Kidney capillary endothelial cell (primary cell): Measurements from ENCODE around the gene ANGEL1.

ENCODE experiments used
- DNase-seq: peaks from one replicate; pipeline ENCODE4 v3.0.0-alpha.2; 2018; ENCODE audit warnings: low spot score

Gene ANGEL1

DNA sequence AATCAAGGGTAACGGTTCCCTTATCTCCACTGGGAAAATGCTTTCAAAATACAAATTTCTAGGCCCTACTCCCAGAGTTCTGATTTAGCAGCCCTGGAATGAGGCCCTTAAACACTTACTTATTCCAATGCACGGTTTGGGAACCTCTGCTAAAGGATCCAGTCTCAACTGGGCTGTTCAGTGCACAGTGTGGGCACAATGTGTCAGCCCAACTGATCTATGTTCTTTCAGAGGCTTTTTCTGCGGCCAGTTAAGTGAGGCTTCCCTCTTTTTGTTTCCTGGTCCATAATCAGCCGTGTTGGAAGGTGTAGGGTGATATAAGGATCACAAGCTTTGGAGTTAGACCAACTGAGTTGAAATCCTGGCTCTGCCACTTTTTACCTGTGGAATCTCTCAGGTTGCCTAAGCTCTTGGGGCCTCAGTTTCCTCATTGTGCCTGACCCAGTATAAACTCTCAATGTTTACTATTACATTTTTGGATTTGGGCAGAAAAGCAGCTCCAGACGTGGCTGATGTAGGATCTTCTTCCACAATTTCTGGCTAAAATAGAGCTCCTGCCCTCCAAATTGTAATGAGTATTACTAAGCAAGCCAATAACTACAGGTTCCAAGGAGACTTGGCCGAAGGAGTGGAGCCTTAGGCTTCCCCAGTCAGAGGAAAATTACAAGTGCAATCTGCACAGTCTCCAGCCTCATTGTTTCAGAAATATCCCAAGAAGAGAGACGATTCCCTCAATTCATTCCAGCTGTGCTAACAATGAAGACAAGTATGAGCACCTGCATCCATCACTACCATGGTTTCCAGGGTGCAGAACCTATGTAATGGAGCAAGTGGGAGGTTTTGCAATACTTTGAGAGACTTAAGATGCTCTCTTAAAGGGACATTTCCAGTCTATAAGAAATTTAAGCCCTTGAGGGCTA is 2.3 kb upstream of the ANGEL1 start:
- DNase-seq, result no peak

DNA sequence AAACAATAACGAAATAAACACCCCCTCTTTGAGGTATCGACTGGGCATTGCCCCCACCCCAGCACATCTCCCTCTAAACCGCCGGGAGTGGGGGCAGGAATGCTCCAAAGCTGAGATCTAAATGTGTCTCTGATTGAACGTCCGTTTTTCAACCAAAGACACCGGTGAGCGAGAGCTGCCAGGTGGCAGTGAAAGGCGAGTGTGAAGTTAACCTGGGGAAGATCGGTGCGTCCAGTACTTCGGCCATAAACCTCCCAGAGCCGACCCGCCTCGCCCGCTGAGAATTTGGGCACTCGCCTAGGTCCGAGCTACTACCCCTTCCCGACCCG is 625 bp downstream of the ANGEL1 start:
- DNase-seq, result peak; percentile 5

DNA sequence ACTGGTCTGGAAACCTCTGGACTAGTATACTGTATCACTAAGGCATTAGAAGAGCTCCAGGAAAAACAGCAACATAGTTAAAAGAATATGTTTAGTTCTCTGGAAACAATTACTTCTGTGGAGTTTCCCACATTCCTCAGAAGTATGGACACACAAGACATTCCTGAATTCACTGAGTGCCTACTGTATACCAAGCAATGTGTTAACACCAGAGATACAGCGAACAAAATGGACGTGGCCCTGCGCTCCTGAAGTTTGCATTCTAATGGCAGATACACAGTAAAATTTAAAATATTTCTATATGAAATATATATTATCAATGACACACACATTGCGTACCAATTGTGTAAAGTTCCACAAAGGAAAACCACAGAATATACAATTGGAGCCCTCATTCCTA is 1.1 kb downstream of the ANGEL1 start:
- DNase-seq, result peak; percentile 11

DNA sequence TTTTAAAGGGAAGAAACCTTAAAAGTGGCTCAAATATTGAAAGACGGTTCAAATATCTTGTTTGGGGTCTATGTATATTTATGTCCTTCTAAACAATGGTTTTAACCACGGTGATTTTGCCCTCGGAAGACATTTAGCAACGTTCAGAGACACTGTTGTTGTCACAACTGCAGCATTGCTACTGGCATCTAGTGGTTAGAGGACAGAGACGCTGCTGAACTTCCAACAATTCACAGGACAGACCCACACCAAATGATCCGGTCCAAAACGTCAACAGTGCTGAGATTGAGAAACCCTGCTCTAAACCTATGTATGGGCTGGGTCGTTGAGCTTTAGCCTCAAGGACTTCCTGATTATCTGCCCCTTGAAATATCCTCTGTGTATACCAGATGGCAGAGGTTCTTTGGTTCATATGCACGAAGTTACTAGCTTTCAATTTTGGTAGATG is 1.7 kb downstream of the ANGEL1 start:
- peak; percentile 46 for DNase-seq

DNA sequence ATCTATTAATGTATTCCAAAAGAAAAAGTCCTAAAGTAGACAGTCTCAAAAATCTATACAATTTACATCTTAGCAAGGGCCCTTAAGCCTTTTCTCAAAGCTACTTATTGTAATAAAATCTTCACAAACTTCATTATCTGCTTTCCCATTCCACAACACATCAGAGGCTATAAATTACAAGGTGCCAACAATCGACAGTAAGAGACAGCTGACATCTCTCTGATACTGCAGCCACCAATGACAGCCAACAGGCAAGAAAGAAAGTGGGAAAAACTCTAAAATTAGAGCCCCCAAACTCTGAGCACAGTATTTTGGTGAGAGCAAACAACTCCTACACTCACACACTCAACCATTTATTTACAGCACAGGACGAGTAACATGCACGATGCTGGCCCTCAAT is 2.2 kb downstream of the ANGEL1 start:
- DNase-seq, result no peak

DNA sequence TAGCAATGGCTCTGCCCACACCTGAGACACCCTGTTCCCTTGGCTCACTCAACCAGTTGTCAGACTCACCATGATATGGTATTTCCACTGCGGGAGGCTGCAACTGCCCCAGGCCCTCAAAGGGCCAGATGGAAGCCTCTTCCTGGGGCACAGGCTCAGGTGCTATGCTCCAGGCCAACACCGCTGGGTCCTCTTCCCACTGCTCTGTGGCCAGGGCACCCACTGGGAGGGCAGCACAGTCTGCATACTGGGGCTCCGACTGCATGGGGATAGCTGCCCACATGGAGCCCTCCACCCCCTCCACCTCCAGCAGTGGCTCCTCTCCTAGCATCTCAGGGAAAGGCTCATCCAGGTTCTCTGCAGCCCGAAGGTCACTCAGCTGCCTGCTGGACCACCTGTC is 3.7 kb downstream of the ANGEL1 start:
- DNase-seq, result no peak

DNA sequence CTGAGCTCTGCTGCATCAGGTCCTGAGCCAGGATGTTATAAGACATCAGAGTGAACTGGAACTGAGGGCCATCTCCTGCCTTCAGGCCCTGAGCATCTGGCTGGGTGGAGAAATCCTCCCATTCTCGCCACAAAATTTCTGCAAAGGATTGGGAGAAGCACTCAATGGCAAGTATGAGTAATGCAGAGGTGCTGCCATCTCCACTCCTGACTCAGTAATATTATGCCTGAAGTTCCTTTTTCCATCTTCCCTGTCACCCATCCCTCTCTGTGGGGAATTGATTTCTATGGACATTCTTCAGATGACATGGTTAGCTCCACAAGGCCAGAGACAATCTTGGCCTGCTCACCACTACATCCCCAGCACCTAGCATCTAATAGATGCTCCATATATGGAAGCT is 4.7 kb downstream of the ANGEL1 start:
- DNase-seq, result no peak

DNA sequence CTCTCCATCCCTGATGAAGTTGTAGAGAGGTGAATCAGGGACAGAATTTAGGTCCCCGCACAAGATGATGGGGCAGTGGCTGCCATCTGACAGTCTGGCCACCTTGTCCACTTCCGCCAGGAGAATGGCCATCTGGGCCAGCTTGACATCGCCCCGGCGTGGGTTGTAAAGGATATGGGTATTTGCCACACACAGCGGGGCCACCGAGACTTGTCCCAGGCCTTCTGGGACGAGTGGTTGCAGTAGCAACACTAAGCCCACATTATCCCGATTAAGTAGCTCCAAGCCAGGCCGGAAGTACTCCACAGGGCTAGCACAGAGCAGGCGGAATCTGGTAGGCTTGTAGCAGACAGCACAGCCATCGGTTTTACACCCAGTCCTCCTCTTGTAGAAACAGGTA is 6.2 kb downstream of the ANGEL1 start:
- no peak for DNase-seq

DNA sequence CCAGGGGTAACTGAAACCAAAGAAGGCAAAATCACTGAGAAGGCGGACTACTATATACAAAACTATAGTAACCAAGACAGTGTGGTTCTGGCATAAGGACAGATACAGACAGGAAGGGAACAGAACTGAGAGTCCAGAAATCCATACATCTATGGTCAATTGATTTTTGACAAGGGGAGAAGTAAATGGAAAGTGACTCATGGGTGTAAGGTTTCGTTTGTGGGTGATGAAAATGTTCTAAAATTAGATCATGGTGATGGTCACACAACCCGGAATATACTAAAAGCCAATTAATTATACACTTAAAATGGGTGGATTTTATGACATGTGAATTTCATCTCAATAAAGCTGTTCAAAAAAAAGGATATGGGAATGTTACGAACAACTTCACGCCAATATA is 18.7 kb downstream of the ANGEL1 start:
- no peak for DNase-seq

DNA sequence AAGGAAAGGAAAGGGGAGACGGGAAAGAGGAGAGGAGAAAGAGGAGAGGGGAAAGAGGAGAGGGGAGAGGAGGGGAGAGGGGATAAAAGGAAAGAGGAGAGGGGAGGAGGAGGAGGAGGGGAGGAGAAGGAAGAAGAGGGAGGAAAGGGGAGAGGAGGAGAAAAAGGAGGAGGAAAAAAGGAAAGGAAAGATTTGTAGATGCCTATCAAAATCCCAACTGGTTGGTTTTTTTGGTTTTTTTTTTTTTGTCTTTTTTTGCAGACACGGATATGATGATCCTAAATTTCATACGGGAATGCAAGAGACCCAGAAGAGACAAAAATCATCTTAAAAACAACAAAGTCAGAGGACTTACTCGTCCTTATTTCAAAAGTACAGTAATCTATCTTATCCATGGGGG is 19.4 kb downstream of the ANGEL1 start:
- no peak for DNase-seq

DNA sequence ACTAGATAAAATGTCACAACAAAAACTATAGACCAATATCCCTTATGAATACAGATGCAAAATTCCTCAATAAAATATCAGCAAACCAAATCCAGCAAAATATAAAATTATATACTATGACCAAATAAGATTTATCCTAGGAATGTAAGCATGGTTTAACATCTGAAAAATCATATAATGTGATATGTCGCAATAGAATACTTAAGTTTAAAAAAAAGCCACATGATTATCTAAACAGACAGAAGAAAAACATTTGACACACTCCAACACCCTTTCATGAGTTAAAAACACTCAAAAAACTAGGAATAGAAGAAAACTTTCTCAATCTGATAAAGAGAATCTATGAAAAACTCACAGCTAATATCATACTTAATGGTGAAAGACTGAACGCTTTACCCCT is 20.3 kb downstream of the ANGEL1 start:
- no peak for DNase-seq

DNA sequence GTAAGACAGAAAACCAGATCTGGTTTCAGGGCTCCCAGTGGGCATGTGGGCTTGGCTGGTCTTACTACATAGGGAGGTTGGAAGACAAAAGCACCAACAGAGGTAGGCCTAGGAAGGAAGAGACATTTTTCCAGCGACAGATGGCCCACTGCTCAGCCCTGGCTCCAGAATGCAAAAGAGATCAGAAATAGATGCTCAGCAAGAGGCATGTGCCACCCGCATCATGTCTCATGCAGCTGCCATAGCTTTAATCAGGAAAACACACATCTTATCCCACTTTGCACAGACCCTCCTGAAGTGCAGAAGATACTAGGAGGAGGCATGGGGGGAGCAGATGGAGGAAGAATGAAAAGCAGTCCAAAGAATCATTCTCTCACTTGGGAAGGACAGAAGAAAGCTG is 26.1 kb downstream of the ANGEL1 start:
- no peak for DNase-seq

DNA sequence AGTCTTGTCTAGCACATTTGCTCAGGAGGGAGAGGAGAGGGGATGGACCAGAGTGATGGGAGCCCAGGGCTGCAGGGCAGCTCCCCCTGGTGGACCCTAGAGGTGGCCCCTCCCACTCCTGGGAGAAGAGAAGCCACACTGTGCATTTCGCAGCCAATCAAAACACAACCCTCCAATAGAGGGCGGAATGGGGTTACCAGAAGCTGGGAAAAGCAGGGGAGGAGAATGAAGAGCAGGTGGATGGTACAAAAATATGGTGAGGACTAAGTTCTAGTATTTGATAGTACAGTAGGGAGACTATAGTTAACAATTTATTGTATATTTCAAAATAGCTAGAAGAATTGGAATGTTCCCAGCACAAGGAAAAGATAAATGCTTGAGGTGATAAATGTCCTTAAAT is 27.8 kb downstream of the ANGEL1 start:
- peak; percentile 88 for DNase-seq

DNA sequence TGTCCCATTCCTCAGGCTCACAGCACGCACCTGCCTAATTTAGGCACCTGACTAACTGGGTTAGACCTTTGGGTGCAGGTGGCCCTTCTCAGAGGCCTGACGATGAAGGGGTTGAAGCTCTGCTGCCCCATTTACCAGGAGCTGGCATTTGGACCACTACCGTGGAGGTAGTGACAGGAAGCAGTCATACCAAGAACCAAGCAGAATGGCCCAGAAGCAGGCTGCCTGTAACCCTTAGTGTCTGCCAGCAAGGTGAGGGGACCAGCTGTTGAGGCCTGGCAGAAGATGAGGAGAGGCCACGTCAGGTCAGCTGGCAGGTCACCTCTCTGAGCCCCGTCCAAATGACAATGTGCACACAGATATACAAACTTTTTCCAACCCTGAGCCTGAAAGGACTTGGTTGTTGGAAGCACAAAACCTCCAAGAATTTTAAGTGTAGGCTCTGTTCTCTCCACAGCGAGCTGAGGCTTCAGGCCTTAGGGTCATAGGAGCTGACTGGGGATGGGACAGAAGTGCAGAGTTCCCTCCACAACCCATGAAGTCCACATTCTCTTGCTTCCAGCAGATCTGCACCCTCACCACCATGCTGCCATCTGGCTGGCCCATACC is 28.3 kb downstream of the ANGEL1 start:
- no peak for DNase-seq

DNA sequence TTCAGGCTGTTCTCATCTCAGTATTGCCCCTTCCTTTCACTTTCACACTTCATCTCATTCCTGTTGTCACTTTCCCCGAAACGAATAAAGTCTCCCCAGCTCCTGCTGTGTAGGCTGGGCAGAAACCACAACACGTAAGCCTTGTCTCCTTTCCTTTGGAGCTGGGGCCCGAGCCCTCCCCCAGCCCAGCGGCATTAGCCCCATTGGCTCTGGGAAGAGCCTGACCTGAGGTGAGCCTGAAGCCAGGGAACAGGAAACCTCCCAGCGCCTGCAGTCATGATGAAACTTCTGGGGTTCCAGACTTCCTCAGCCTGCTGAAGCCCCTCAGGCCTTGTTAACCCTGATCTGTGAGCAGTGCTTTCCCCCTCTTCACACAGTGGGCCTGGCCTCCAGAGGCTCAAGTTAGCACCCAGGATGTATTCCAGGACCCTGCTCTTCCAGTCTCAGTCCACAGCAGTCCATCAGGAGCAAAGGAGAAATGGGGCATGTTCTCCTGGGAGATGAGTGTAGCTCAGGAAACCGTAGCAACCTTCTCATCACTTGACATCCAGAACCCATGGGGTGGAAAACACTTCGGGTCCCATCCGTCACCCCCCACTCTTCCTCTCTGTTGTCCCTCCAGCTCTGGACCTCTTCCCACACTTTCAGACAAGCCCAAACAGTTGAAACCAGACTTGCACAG is 29.7 kb downstream of the ANGEL1 start:
- no peak for DNase-seq

DNA sequence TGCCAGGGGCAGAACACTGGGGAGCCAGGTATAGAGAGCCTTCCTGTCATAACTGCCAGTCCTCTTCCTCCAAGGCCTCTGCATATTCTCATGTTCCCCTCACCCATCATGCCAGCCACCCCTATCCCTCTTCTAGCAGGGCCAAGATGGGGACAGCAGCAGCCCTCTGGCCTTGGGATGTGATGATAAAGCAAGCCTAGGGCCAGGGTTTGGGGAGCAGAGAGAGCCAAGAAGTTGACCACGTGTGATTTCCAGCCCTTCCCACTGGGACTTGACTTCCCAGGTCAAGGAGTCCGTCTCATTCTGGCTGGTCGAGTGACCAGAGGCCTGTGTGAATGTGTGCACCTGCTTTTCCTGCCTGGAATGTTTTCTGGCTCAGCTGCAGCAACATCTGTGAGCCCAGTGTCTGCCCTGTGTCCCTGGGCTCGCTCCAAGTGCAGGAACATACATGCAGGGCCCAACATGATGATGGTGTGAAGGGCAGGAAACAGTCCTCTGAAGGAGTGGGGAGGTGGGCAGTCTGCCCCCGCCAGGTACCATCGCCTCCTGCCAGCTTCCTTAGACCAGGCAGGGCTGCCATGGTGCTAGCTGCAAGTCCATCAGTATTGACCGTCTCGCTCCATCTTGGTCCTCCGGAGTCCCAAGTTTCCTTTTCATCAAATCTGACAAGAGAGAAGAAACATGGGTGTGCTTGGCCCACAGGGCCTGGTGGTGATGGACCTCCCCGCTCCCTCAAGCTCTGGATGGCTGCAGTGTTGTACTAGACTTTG is 30.4 kb downstream of the ANGEL1 start:
- DNase-seq, result no peak

DNA sequence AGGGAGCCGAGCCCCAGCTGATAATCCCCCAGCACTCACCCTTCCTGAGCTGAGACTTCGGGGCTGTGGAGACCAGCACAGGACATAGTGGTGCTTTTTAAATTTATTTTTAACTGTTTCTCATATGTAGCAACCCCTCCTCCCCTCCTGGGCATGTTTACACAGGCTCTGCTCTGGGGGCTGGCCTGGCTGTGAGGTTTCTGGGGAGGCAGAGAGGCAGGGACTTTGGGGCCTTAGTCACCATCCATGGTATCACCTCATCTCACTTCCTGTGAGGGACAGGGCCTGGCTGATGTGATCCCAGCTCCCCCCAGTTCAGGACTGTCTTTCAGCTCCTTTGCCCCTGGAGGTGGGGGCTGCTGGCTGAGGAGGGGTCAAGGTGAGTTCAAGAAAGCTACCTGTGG is 31.0 kb downstream of the ANGEL1 start:
- no peak for DNase-seq

DNA sequence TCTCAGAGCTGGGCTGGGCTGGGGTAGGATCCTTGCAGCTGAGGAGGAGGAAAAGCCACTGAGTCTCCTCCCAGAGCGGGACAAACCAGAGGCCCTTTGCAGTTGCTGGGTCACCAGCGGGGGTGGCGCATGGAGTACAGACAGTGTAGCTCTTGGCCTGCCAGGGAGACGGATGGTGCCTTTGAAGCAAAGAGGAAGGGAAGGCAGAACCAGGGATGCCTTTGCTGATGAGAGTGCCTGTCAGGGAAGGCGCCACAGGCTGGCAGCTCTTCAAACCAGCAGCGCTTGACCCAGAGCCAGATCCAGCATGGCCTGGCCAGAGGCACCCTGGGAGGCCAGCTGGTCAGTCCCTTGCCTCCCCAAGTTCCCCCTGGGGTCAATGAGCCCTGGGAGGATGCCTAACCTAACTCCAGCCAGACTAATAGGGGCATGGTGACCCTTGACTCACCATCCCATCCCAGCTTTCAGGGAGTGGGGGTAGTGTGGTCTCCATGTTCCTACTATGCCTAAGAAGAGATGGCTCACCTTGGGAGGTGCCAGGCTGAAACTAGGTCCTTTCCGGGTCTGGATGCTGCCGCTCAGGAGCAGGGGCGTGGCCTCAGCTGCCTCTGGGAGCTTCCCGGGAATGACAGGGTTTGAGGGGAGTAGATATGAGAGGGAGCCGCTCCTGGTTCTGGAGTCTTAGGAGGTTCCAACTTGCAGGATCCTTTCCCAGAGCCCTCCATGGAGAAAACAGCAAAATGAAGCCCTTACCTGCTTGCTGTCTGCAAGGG is 31.6 kb downstream of the ANGEL1 start:
- no peak for DNase-seq

DNA sequence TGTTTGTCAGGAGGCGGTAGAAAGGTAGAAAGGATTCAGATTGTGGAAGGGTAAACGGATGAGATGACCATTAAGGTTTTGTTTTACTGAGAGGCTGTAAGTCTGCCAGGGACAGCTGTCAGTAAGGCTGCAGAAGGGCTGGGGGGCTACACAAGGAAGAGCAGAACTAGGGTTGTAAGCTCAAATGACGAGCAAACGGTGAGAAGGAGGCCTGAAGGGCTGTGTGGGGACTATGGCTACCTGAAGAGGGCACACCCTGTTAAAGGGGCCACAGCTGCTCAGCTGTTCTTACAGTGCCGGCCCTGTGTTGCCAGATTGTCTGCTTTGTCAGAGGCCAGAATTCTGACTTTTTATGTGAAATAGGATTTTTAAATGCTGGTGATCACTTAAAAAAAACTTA is 32.3 kb downstream of the ANGEL1 start:
- DNase-seq, result no peak

DNA sequence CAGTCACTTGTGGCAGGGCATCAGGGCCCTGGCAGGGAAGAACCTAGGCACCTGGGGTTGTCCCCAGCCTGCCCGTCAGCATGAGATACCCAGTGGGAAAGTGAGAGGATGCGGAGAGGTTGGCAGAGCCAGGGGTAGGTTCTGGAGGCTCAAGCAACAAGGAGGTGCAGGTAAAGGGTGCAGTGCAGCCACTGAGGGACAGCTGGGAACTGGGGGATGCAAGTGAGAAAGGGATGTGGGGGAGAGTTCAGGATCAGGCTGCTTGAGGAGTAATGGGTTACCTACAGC is 32.7 kb downstream of the ANGEL1 start:
- DNase-seq, result no peak

DNA sequence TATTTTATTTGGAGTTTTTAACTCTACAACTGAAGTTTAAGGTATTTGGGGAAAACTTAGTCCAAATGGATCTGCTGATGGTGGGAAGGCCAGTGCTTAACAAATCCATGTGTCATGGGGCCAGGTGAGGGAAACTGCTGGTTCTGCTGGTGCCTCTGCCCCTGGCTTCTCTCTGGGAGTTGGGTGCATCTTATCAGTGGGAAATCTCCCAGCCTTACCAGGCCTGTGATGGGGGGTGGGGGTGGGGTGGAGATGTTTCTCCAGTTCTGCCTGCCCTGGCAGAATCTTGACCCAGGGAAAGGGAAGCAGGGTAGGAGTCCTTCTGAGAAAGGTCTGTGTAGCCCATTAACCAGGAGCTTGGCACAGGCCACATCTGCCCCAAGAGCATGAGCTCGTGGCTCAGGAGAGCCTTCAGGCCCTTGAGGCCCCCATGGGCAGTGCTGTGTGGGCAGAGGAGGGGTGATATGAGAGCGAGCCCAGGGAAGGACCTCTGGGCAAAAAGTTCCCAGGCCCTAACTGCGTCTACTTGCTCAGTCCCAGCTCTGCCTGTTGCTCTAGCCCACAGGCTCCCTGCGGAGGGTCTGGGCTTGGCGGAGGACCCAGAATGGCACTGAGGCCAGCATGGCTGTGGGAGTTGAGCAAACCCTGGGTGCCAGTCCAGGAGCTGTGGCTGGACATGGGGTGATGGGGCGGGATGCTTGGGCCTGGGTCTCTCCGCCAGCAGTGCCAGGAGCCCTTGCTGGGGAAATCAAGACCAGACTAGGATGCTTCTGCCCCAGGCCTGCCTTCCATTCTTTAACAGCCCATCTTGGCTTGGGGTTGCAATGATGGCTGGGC is 33.2 kb downstream of the ANGEL1 start:
- DNase-seq, result no peak
